CD14-positive monocyte (primary cell): Measurements from ENCODE around the gene CCDC88B. TPM values are rescaled to one million over a fixed set of nuclear protein-coding genes. Genes with fewer than 3 reads are reported as not detected.

Experiments
- DNase-seq, 3 donors: peaks; one replicate each; pipeline ENCODE4 v3.0.0-alpha.2; 2011 to 2022
- H2AFZ ChIP-seq: 2 replicates; pipeline ENCODE4 v1.6.0; 2012; ENCODE audit warnings: mild to moderate bottlenecking, low read depth, low read length, inconsistent platforms; ENCODE audit not compliant: insufficient read depth, poor library complexity, severe bottlenecking
- H3K27ac ChIP-seq, 2 donors: 1 replicate in 1 of 2; 2 replicates in 1 of 2; pipeline ENCODE4 v1.5.1; 2012 to 2013; ENCODE audit warnings: low read length in 2 of 2, control low read depth in 1 of 2, inconsistent platforms in 1 of 2, low read depth in 1 of 2, mild to moderate bottlenecking in 1 of 2
- H3K27me3 ChIP-seq, 2 donors: one replicate each; pipeline versions ENCODE4 v1.6.0 to v1.6.1; 2011 to 2013; ENCODE audit warnings: low read length in 2 of 2; ENCODE audit not compliant: control insufficient read depth in 2 of 2, insufficient read depth in 2 of 2
- H3K36me3 ChIP-seq, 2 donors: replicated peaks in 1 of 2; 1 replicate in 1 of 2; 2 replicates in 1 of 2; pipeline versions ENCODE4 v1.5.1 to v1.6.1; 2012 to 2013; ENCODE audit warnings: low read length in 2 of 2, control low read depth in 1 of 2, inconsistent platforms in 1 of 2, mild to moderate bottlenecking in 1 of 2; ENCODE audit not compliant: insufficient read depth in 2 of 2, control insufficient read depth in 1 of 2
- H3K4me1 ChIP-seq, 2 donors: 1 replicate in 1 of 2; 2 replicates in 1 of 2; pipeline versions ENCODE4 v1.5.1 to v1.6.1; 2012 to 2013; ENCODE audit warnings: low read length in 2 of 2, control low read depth in 1 of 2, inconsistent platforms in 1 of 2, mild to moderate bottlenecking in 1 of 2, moderate library complexity in 1 of 2; ENCODE audit not compliant: insufficient read depth in 2 of 2, control insufficient read depth in 1 of 2
- H3K4me2 ChIP-seq: replicated peaks from 2 replicates; pipeline ENCODE3; 2012; ENCODE audit warnings: low read length, moderate library complexity, mild to moderate bottlenecking; ENCODE audit not compliant: poor library complexity, severe bottlenecking; ENCODE audit errors: extremely low read depth
- H3K4me3 ChIP-seq, 3 experiments: fragments of 200-600 bp in 1 of 3; sonication (generic) in 1 of 3; replicated peaks in 1 of 3; 1 replicate in 2 of 3; 2 replicates in 1 of 3; pipeline ENCODE4 v1.5.1; 2011 to 2013; ENCODE audit warnings: low read length in 3 of 3, mild to moderate bottlenecking in 3 of 3, control low read depth in 2 of 3, low read depth in 2 of 3, inconsistent platforms in 1 of 3, moderate library complexity in 1 of 3
- H3K79me2 ChIP-seq: 2 replicates; pipeline ENCODE4 v1.6.0; 2012; ENCODE audit warnings: mild to moderate bottlenecking, control low read depth, inconsistent platforms, low read length, moderate library complexity; ENCODE audit not compliant: insufficient read depth
- H3K9ac ChIP-seq: 2 replicates; pipeline ENCODE4 v1.6.0; 2017; ENCODE audit warnings: low read length, mild to moderate bottlenecking; ENCODE audit not compliant: insufficient read depth, poor library complexity, severe bottlenecking
- H3K9me3 ChIP-seq, 2 donors: replicated peaks in 1 of 2; 1 replicate in 1 of 2; 2 replicates in 1 of 2; pipeline versions ENCODE4 v1.5.1 to v1.6.1; 2012 to 2013; ENCODE audit warnings: low read length in 2 of 2, control low read depth in 1 of 2; ENCODE audit not compliant: control insufficient read depth in 1 of 2, insufficient read depth in 1 of 2
- H4K20me1 ChIP-seq: 2 replicates; pipeline ENCODE4 v1.6.0; 2012; ENCODE audit warnings: mild to moderate bottlenecking, low read length, control low read depth, moderate library complexity; ENCODE audit not compliant: insufficient read depth
- H3K27ac Mint-ChIP-seq, 7 donors: one replicate each; pipeline ENCODE4 v1.8.0; 2020; ENCODE audit warnings: mild to moderate bottlenecking in 7 of 7, mixed read lengths in 7 of 7, moderate library complexity in 6 of 7, inconsistent platforms in 2 of 7
- H3K27me3 Mint-ChIP-seq, 3 donors: one replicate each; pipeline ENCODE4 v1.8.0; 2021 to 2022; ENCODE audit warnings: low read depth in 3 of 3, mild to moderate bottlenecking in 3 of 3, mixed read lengths in 3 of 3, moderate library complexity in 3 of 3, inconsistent platforms in 1 of 3
- H3K36me3 Mint-ChIP-seq, 2 donors: one replicate each; pipeline ENCODE4 v1.8.0; 2020; ENCODE audit warnings: mixed read lengths in 2 of 2, inconsistent platforms in 1 of 2, mild to moderate bottlenecking in 1 of 2
- H3K4me1 Mint-ChIP-seq: one replicate; pipeline ENCODE4 v1.8.0; 2020; ENCODE audit warnings: mild to moderate bottlenecking, mixed read lengths
- H3K4me3 Mint-ChIP-seq, 2 donors: one replicate each; pipeline ENCODE4 v1.8.0; 2020; ENCODE audit warnings: mild to moderate bottlenecking in 2 of 2, mixed read lengths in 2 of 2, moderate library complexity in 1 of 2
- H3K9me3 Mint-ChIP-seq, 7 donors: one replicate each; pipeline ENCODE4 v1.8.0; 2020 to 2022; ENCODE audit warnings: mixed read lengths in 7 of 7, mild to moderate bottlenecking in 6 of 7, moderate library complexity in 6 of 7, inconsistent platforms in 2 of 7
- WGBS: methylation state at CpG from one replicate; pipeline ENCODE4 v1.1.5; 2013; ENCODE audit warnings: missing lambda C conversion rate; ENCODE audit not compliant: insufficient coverage; 5-methylcytosine and 5-hydroxymethylcytosine counted together
- intact Hi-C, 2 donors: fragments of 100-400 bp; cut with micrococcal nuclease; formaldehyde crosslinking; loops; one replicate each; pipeline versions ENCODE4 v1.15.0 to v1.15.1; 2023
- polyA plus RNA-seq, 3 donors: library from polyadenylated mRNA; depleted of rRNA in 1 of 3; unstranded in 2 of 3; stranded (reverse) in 1 of 3; fragments of 300-500 nt in 2 of 3; fragments of >200 nt in 1 of 3; fragmentation: Illumina TruSeq in 2 of 3; gene quantifications; 1 replicate in 2 of 3; 2 replicates in 1 of 3; pipeline ENCODE4 v1.2.3, GENCODE V29; 2012 to 2021
- TF ChIP-seq, protein P1 (sequence below): fragments of 200-600 bp; IDR thresholded peaks from one replicate; pipeline ENCODE4 v1.8.0; 2022; ENCODE audit warnings: antibody characterized with exemption, mild to moderate bottlenecking

CCDC88B gene
- polyA plus RNA-seq, 3 donors = 8.2 to 215 (median 18.9) TPM

DNA sequence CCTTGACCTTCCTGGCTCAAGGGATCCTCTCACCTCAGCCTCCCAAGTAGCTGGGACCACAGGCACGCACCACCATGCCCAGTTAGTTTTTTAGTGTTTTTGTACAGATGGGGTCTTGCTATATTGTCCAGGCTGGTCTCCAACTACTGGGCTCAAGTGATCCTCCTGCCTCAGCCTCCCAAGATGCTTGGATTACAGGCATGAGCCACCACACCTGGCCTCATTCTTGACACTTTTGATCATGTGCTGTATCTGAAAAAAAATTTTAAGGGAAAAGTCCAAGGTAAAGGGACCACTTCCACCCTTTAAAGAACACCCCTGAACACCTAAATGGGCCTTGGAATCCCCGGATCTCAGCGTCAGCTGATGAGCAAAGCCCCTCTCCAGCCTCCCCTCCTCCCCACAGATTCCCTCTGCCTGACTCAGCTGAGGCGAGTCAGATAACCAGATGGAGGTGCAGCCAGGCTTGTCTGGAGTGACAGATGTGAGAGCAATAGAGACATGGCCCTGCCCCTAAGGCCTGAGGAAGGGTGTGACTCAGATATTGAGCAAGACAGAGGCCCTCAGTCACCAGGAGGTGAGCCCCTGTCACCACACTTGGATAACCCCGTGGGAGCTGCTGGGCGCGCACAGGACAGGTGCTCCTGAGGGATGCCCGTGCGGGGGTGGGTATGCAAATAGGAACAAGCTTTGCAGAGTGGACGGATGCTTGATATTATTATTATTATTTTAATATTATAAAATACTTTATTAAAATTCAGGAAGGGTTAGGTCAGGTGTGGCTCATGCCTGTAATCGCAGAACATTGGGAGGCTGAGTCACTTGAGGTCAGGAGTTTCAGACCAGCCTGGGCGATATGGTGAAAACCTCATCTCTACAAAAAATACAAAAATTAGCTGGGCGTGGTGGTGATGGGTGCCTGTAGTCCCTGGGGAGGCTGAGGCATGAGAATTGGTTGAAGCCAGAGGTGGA lies 5.0 kb upstream of the CCDC88B start:
- Mint-ChIP-seq H3K4me3 (peak overlapping the region in 1 of 2 donors; percentile 65), H3K9me3 (no peaks in the 10 kb centered on the region), H3K4me1 (peaks cover 53% of the 10 kb centered on the region), H3K36me3 (peaks cover 11 to 16% of the 10 kb centered on the region in 2 donors), H3K27me3 (no peaks in the 10 kb centered on the region), H3K27ac (peak overlapping the region; percentile 87 to 96 (median 94))
- H2AFZ ChIP-seq = no peak overlapping the region
- intact Hi-C loops = no loop called here
- peaks cover 44 to 53% of the 10 kb centered on the region in 2 donors for H3K4me1 ChIP-seq
- no peaks in the 10 kb centered on the region for H3K27me3 ChIP-seq
- no peaks in the 10 kb centered on the region for H4K20me1 ChIP-seq
- H3K9ac ChIP-seq = no peak overlapping the region
- peak overlapping the region in 1 of 3 experiments; percentile 16 for H3K4me3 ChIP-seq
- H3K27ac ChIP-seq = peak overlapping the region; percentile 52 to 55
- TF ChIP-seq, protein P1, sequence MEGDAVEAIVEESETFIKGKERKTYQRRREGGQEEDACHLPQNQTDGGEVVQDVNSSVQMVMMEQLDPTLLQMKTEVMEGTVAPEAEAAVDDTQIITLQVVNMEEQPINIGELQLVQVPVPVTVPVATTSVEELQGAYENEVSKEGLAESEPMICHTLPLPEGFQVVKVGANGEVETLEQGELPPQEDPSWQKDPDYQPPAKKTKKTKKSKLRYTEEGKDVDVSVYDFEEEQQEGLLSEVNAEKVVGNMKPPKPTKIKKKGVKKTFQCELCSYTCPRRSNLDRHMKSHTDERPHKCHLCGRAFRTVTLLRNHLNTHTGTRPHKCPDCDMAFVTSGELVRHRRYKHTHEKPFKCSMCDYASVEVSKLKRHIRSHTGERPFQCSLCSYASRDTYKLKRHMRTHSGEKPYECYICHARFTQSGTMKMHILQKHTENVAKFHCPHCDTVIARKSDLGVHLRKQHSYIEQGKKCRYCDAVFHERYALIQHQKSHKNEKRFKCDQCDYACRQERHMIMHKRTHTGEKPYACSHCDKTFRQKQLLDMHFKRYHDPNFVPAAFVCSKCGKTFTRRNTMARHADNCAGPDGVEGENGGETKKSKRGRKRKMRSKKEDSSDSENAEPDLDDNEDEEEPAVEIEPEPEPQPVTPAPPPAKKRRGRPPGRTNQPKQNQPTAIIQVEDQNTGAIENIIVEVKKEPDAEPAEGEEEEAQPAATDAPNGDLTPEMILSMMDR = no peak
- DNase-seq = peak; percentile 91 to 98 (median 94)
- H3K79me2 ChIP-seq = peaks cover 4% of the 10 kb centered on the region
- no peak overlapping the region for H3K4me2 ChIP-seq
- no peaks in the 10 kb centered on the region for H3K36me3 ChIP-seq
- H3K9me3 ChIP-seq = no peaks in the 10 kb centered on the region
- WGBS = 0% methylated on average over 2 of the region's 13 CpGs

DNA sequence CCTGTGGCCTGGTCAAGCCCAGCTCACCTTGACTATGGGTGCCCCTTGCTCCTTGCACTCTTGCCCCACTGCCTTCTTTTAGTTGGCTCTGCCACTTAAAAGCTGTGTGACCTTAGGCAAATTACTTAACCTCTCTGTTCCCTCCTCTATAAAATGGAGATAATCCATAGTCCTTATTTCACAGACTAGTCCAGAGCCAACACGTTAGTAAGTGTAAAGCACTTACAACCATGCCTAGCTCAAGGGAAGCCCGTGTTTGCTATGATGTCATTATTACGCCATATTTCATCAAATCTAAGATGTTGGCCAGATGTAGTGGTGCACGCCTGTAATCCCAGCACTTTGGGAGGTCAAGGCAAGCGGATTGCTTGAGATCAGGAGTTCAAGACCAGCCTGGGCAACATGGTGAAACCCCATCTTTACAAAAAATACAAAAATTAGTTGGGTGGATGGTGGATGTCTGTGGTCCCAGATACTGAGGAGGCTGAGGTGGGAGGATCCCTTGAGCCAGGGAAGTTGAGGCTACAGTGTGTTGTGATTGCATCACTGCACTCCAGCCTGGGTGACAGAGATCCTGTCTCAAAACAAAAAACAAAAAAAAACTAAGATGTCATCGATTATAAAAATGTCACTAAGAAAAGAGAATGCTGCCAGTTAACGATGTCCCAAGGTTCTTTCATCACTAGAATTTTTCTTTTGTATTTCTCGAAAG lies 2.3 kb upstream of the CCDC88B start:
- Histone ChIP-seq H3K79me2 (peaks cover 26% of the 10 kb centered on the region), H3K4me3 (no peak overlapping the region), H4K20me1 (peaks cover 22% of the 10 kb centered on the region), H3K4me2 (no peak overlapping the region), H3K36me3 (peaks cover 0 to 2% of the 10 kb centered on the region in 2 donors), H3K27me3 (no peaks in the 10 kb centered on the region), H3K9me3 (no peaks in the 10 kb centered on the region), H3K9ac (no peak overlapping the region), H3K27ac (no peak overlapping the region), H2AFZ (no peak overlapping the region), H3K4me1 (peaks cover 47 to 58% of the 10 kb centered on the region in 2 donors)
- intact Hi-C loops = no loop called here
- no peak for DNase-seq
- 72% methylated on average over 2 of the region's 8 CpGs for WGBS
- Mint-ChIP-seq H3K9me3 (no peaks in the 10 kb centered on the region), H3K27ac (peak overlapping the region in 2 of 7 donors; percentile 30 to 96), H3K4me1 (peaks cover 52% of the 10 kb centered on the region), H3K36me3 (peaks cover 18 to 25% of the 10 kb centered on the region in 2 donors), H3K27me3 (no peaks in the 10 kb centered on the region), H3K4me3 (no peak overlapping the region)
- TF ChIP-seq, protein P1 = no peak
